ENCODE results near the gene LXN.

LXN gene

GRCh38 chr3:158659454-158660237 lies 12.8 kb downstream of the LXN start:
- in situ Hi-C loops (cut with MboI; ENCODE audit: low pct_unique_long_range_greater_than_20kb, low sequenced_read_pairs, unreplicated experiment): no loop called here
- TF ChIP-seq CTCF (IDR thresholded peaks at IDR 0.05; ENCODE audit: extremely low read depth, insufficient read depth, missing control alignments): peak; percentile 66
- peak; percentile 37 for DNase-seq (ENCODE audit: low spot score)

- no peak for TF ChIP-seq CTCF (IDR thresholded peaks at IDR 0.05; ENCODE audit: extremely low read depth, insufficient read depth, missing control alignments)
- in situ Hi-C loops (cut with MboI; ENCODE audit: low pct_unique_long_range_greater_than_20kb, low sequenced_read_pairs, unreplicated experiment): no loop called here
- DNase-seq (ENCODE audit: low spot score): peak; percentile 16
Measured at GRCh38 chr3:158658889-158659288, 13.6 kb downstream of the LXN start.

- in situ Hi-C loops (cut with MboI; ENCODE audit: low pct_unique_long_range_greater_than_20kb, low sequenced_read_pairs, unreplicated experiment): no loop called here
- no peak for TF ChIP-seq CTCF (IDR thresholded peaks at IDR 0.05; ENCODE audit: extremely low read depth, insufficient read depth, missing control alignments)
- DNase-seq (ENCODE audit: low spot score): no peak
Measured at GRCh38 chr3:158652463-158652862, 20.0 kb downstream of the LXN start.

- TF ChIP-seq CTCF (IDR thresholded peaks at IDR 0.05; ENCODE audit: extremely low read depth, insufficient read depth, missing control alignments): no peak
Measured at GRCh38 chr3:158651192-158651591, 21.3 kb downstream of the LXN start.

GRCh38 chr3:158649791-158650190 lies 22.7 kb downstream of the LXN start:
- no peak for TF ChIP-seq CTCF (IDR thresholded peaks at IDR 0.05; ENCODE audit: extremely low read depth, insufficient read depth, missing control alignments)
- DNase-seq (ENCODE audit: low spot score): no peak
- in situ Hi-C loops (cut with MboI; ENCODE audit: low pct_unique_long_range_greater_than_20kb, low sequenced_read_pairs, unreplicated experiment): no loop called here

More at GRCh38 chr3:158651192-158651591, 21.3 kb downstream of the LXN start:
- no peak for DNase-seq (ENCODE audit: low spot score)
- in situ Hi-C loops (cut with MboI; ENCODE audit: low pct_unique_long_range_greater_than_20kb, low sequenced_read_pairs, unreplicated experiment): no loop called here

- in situ Hi-C loops (cut with MboI; ENCODE audit: low pct_unique_long_range_greater_than_20kb, low sequenced_read_pairs, unreplicated experiment): no loop called here
Measured at GRCh38 chr3:158644345-158644908, 28.0 kb downstream of the LXN start, which contains the start of gene GFM1. TSS of gene GFM1 (plus strand) at chr3:158644527. CDS start at chr3:158644635, 108 bp downstream.

More at GRCh38 chr3:158644345-158644908, 28.0 kb downstream of the LXN start, which contains the start of gene GFM1:
- peak; percentile 98 for TF ChIP-seq CTCF (IDR thresholded peaks at IDR 0.05; ENCODE audit: extremely low read depth, insufficient read depth, missing control alignments)
- peak; percentile 88 for DNase-seq (ENCODE audit: low spot score)

Measured in GM13977 (cell line).